GM18520 (cell line): ENCODE data around the gene PSMD5.
A peak's percentile ranks its signal among the peaks of the same experiment; 100 is the strongest.

Experiments used
- ATAC-seq: cut with Tn5 transposase; IDR thresholded peaks from one replicate; pipeline ENCODE4 v1.9.1; 2021; ENCODE audit not compliant: unreplicated experiment

The PSMD5 gene

GRCh38 chr9:120842685-120843485 is at the start of gene PSMD5:
Gene PSMD5, minus strand, starts transcription at chr9:120842922. Its CDS starts 13 bp downstream, at chr9:120842909.
- ATAC-seq: peak; percentile 98

- peak; percentile 30 for ATAC-seq
Measured at GRCh38 chr9:120891884-120892747, 49.4 kb upstream of the PSMD5 start.

- ATAC-seq: no peak
Measured at GRCh38 chr9:120891245-120891883, 48.6 kb upstream of the PSMD5 start.

- ATAC-seq: no peak
Measured at GRCh38 chr9:120890320-120891244, 47.9 kb upstream of the PSMD5 start.

GRCh38 chr9:120889606-120890271 is 47.0 kb upstream of the PSMD5 start:
- no peak for ATAC-seq

- ATAC-seq: no peak
Measured at GRCh38 chr9:120888626-120889025, 45.9 kb upstream of the PSMD5 start.

- no peak for ATAC-seq
Measured at GRCh38 chr9:120886490-120886967, 43.8 kb upstream of the PSMD5 start.

- no peak for ATAC-seq
Measured at GRCh38 chr9:120885958-120886357, 43.2 kb upstream of the PSMD5 start.

- ATAC-seq: no peak
Measured at GRCh38 chr9:120885457-120885856, 42.7 kb upstream of the PSMD5 start.

GRCh38 chr9:120883608-120883996 is 40.9 kb upstream of the PSMD5 start:
- no peak for ATAC-seq

- no peak for ATAC-seq
Measured at GRCh38 chr9:120882935-120883607, 40.3 kb upstream of the PSMD5 start.

GRCh38 chr9:120879446-120879845 is 36.7 kb upstream of the PSMD5 start:
- no peak for ATAC-seq

- ATAC-seq: no peak
Measured at GRCh38 chr9:120878188-120879130, 35.7 kb upstream of the PSMD5 start.

- peak; percentile 29 for ATAC-seq
Measured at GRCh38 chr9:120877276-120878034, 34.7 kb upstream of the PSMD5 start.

GRCh38 chr9:120876842-120877240 is 34.1 kb upstream of the PSMD5 start, which contains the start of gene PHF19:
Gene PHF19, minus strand, starts transcription at chr9:120877188. Its CDS starts 2,447 bp downstream, at chr9:120874741.
- peak; percentile 4 for ATAC-seq

GRCh38 chr9:120875954-120876841 is 33.5 kb upstream of the PSMD5 start:
- ATAC-seq: peak; percentile 58
